Measurements from ENCODE around the gene TBCD.

The TBCD gene

GRCh38 chr17:82789806-82790205 is 37.9 kb downstream of the TBCD start:
- DNase-seq (ENCODE audit: low read depth in 3 of 3), result no peak

GRCh38 chr17:82790391-82790790 is 38.5 kb downstream of the TBCD start:
- DNase-seq (ENCODE audit: low read depth in 3 of 3), result no peak

GRCh38 chr17:82791532-82791931 is 39.7 kb downstream of the TBCD start:
- no peak for DNase-seq (ENCODE audit: low read depth in 3 of 3)

GRCh38 chr17:82793974-82794630 is 42.2 kb downstream of the TBCD start:
- no peak for DNase-seq (ENCODE audit: low read depth in 3 of 3)

- no peak for DNase-seq (ENCODE audit: low read depth in 3 of 3)
Observed at GRCh38 chr17:82794781-82795482, 43.1 kb downstream of the TBCD start.

- no peak for DNase-seq (ENCODE audit: low read depth in 3 of 3)
Observed at GRCh38 chr17:82795615-82796014, 43.8 kb downstream of the TBCD start.

GRCh38 chr17:82797061-82797460 is 45.2 kb downstream of the TBCD start:
- no peak for DNase-seq (ENCODE audit: low read depth in 3 of 3)

- DNase-seq (ENCODE audit: low read depth in 3 of 3), result no peak
Observed at GRCh38 chr17:82798752-82799151, 46.9 kb downstream of the TBCD start.

- DNase-seq (ENCODE audit: low read depth in 3 of 3), result no peak
Observed at GRCh38 chr17:82799591-82799990, 47.7 kb downstream of the TBCD start.

- DNase-seq (ENCODE audit: low read depth in 3 of 3), result no peak
Observed at GRCh38 chr17:82800885-82801284, 49.0 kb downstream of the TBCD start.

GRCh38 chr17:82801377-82801970 is 49.6 kb downstream of the TBCD start:
- DNase-seq (ENCODE audit: low read depth in 3 of 3), result no peak

- no peak for DNase-seq (ENCODE audit: low read depth in 3 of 3)
Observed at GRCh38 chr17:82802075-82802780, 50.4 kb downstream of the TBCD start.

GRCh38 chr17:82803185-82803584 is 51.3 kb downstream of the TBCD start:
- no peak for DNase-seq (ENCODE audit: low read depth in 3 of 3)

- no peak for DNase-seq (ENCODE audit: low read depth in 3 of 3)
Observed at GRCh38 chr17:82803606-82804005, 51.7 kb downstream of the TBCD start.

- DNase-seq (ENCODE audit: low read depth in 3 of 3), result no peak
Observed at GRCh38 chr17:82804442-82805191, 52.8 kb downstream of the TBCD start.

- DNase-seq (ENCODE audit: low read depth in 3 of 3), result no peak
Observed at GRCh38 chr17:82805254-82805653, 53.4 kb downstream of the TBCD start.

- DNase-seq (ENCODE audit: low read depth in 3 of 3), result no peak
Observed at GRCh38 chr17:82805823-82806222, 54.0 kb downstream of the TBCD start.

GRCh38 chr17:82806645-82807044 is 54.8 kb downstream of the TBCD start:
- DNase-seq (ENCODE audit: low read depth in 3 of 3), result no peak

GRCh38 chr17:82807101-82807500 is 55.2 kb downstream of the TBCD start:
- DNase-seq (ENCODE audit: low read depth in 3 of 3), result no peak

GRCh38 chr17:82807562-82807961 is 55.7 kb downstream of the TBCD start:
- no peak for DNase-seq (ENCODE audit: low read depth in 3 of 3)

GRCh38 chr17:82808006-82808405 is 56.1 kb downstream of the TBCD start:
- no peak for DNase-seq (ENCODE audit: low read depth in 3 of 3)
